Hepatocyte (in vitro differentiated cells): ENCODE results near the gene LRRC27. TPM values are rescaled to one million over a fixed set of nuclear protein-coding genes. Genes with fewer than 3 reads are reported as not detected.

Experiments
- DNase-seq: peaks from one replicate; pipeline ENCODE4 v3.0.0-alpha.2; 2016; ENCODE audit warnings: low spot score
- H2AFZ ChIP-seq: fragments of 200-600 bp; sonication (generic); 2 replicates; pipeline ENCODE4 v1.6.0; 2016; ENCODE audit warnings: antibody characterized with exemption, mild to moderate bottlenecking
- H3K27ac ChIP-seq: fragments of 200-600 bp; sonication (generic); 2 replicates; pipeline ENCODE4 v1.5.1; 2016; ENCODE audit warnings: mild to moderate bottlenecking
- H3K27me3 ChIP-seq: fragments of 200-600 bp; sonication (generic); 2 replicates; pipeline ENCODE4 v1.6.1; 2016
- H3K36me3 ChIP-seq: fragments of 200-600 bp; sonication (generic); replicated peaks from 2 replicates; pipeline ENCODE4 v1.5.1; 2016; ENCODE audit warnings: low read depth; ENCODE audit not compliant: insufficient read depth
- H3K4me1 ChIP-seq: fragments of 200-600 bp; sonication (generic); 2 replicates; pipeline ENCODE4 v1.5.1; 2016; ENCODE audit warnings: mild to moderate bottlenecking, moderate library complexity; ENCODE audit not compliant: insufficient read depth
- H3K4me2 ChIP-seq: fragments of 200-600 bp; sonication (generic); 2 replicates; pipeline ENCODE4 v1.6.0; 2016
- H3K4me3 ChIP-seq: fragments of 200-600 bp; sonication (generic); 2 replicates; pipeline ENCODE4 v1.5.1; 2016; ENCODE audit warnings: mild to moderate bottlenecking
- H3K79me2 ChIP-seq: fragments of 200-600 bp; sonication (generic); 2 replicates; pipeline ENCODE4 v1.6.0; 2017; ENCODE audit warnings: mild to moderate bottlenecking
- H3K9me2 ChIP-seq: fragments of 200-600 bp; sonication (generic); replicated peaks from 2 replicates; pipeline ENCODE4 v1.6.0; 2017; ENCODE audit warnings: mild to moderate bottlenecking; ENCODE audit not compliant: insufficient read depth
- H3K9me3 ChIP-seq: fragments of 200-600 bp; sonication (generic); 2 replicates; pipeline ENCODE4 v1.5.1; 2016; ENCODE audit warnings: low read depth, mild to moderate bottlenecking
- H4K20me1 ChIP-seq: fragments of 200-600 bp; sonication (generic); 2 replicates; pipeline ENCODE4 v1.6.0; 2016; ENCODE audit warnings: mild to moderate bottlenecking; ENCODE audit not compliant: insufficient read depth, poor library complexity, severe bottlenecking
- EZH2 ChIP-seq: fragments of 200-600 bp; sonication (generic); IDR thresholded peaks from 2 replicates; pipeline ENCODE4 v1.6.1; 2016; ENCODE audit warnings: antibody characterized with exemption, mild to moderate bottlenecking, borderline replicate concordance
- EZH2phosphoT487 ChIP-seq: fragments of 200-600 bp; sonication (generic); IDR thresholded peaks from one replicate; pipeline ENCODE4 v1.6.1; 2018; ENCODE audit warnings: antibody characterized with exemption, mild to moderate bottlenecking, low read depth, moderate library complexity; ENCODE audit not compliant: unreplicated experiment, severe bottlenecking
- WGBS: methylation state at CpG from one replicate; pipeline ENCODE4 v1.1.6; 2016; ENCODE audit warnings: low lambda C conversion rate; ENCODE audit errors: missing lambda C conversion rate; 5-methylcytosine and 5-hydroxymethylcytosine counted together
- polyA plus RNA-seq: library from polyadenylated mRNA; unstranded; fragments of >200 nt; fragmentation: Nextera tagmentation; extraction: Ambion mirVana; gene quantifications from 2 replicates; pipeline ENCODE4 v1.2.1, GENCODE V29; 2016
- total RNA-seq: library from RNA; depleted of rRNA; stranded (reverse); fragments of >200 nt; gene quantifications from 2 replicates; pipeline ENCODE4 v1.2.3, GENCODE V29; 2014
- TF ChIP-seq, protein P1 (sequence below): fragments of 200-600 bp; sonication (generic); IDR thresholded peaks from 2 replicates; pipeline ENCODE4 v1.5.1; 2016; ENCODE audit warnings: antibody characterized with exemption, mild to moderate bottlenecking; ENCODE audit not compliant: poor library complexity

Gene LRRC27
- total and polyA plus RNA-seq, 2 experiments from 2014 or later: 7.5 to 8.3 TPM

DNA sequence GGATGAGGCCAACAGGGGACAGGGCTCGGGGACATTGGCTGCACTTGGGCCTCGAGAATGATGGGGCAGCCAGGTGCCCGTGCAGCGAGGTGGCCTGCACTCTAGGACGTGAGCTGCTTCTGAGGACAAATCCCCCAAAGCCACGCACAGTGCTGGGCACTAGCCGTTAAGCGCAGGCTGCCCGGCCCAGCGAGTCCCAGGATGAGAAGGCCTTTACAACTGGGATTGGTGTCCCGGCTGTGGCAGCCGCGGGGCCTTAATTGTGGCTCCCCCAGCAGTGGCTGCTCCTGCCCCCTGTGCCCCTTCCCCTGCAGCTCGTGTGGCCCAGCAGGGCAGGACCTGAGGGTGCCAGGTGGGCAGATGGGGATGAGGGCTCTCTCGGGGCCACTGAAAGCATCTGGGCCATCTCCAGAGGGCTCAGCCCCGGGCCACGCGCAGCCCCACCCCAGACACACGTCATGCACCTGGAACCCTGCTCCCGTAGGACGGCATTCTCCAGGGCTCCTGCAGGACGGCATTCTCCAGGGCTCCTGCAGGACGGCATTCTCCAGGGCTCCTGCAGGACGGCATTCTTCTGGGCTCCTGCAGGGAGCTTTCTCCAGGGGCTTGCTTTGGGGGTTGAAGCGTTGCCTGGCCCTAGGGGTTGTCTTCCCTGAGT, 71.6 kb downstream of the LRRC27 start:
- 79% methylated on average over 19 of the region's 25 CpGs for WGBS
- no peaks in the 10 kb centered on the region for H3K9me2 ChIP-seq
- H4K20me1 ChIP-seq: peaks cover 10% of the 10 kb centered on the region
- H3K4me1 ChIP-seq: peaks cover 41% of the 10 kb centered on the region
- no peak overlapping the region for H3K4me2 ChIP-seq
- no peaks in the 10 kb centered on the region for H3K27me3 ChIP-seq
- H3K36me3 ChIP-seq: no peaks in the 10 kb centered on the region
- H3K79me2 ChIP-seq: peaks cover 86% of the 10 kb centered on the region
- no peaks in the 10 kb centered on the region for H3K9me3 ChIP-seq
- no peak overlapping the region for H2AFZ ChIP-seq
- TF ChIP-seq EZH2phosphoT487 (no peak), EZH2 (no peak)
- TF ChIP-seq, protein P1, sequence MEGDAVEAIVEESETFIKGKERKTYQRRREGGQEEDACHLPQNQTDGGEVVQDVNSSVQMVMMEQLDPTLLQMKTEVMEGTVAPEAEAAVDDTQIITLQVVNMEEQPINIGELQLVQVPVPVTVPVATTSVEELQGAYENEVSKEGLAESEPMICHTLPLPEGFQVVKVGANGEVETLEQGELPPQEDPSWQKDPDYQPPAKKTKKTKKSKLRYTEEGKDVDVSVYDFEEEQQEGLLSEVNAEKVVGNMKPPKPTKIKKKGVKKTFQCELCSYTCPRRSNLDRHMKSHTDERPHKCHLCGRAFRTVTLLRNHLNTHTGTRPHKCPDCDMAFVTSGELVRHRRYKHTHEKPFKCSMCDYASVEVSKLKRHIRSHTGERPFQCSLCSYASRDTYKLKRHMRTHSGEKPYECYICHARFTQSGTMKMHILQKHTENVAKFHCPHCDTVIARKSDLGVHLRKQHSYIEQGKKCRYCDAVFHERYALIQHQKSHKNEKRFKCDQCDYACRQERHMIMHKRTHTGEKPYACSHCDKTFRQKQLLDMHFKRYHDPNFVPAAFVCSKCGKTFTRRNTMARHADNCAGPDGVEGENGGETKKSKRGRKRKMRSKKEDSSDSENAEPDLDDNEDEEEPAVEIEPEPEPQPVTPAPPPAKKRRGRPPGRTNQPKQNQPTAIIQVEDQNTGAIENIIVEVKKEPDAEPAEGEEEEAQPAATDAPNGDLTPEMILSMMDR: no peak
- H3K27ac ChIP-seq: peak overlapping the region; percentile 9
- DNase-seq: no peak
- H3K4me3 ChIP-seq: no peak overlapping the region

DNA sequence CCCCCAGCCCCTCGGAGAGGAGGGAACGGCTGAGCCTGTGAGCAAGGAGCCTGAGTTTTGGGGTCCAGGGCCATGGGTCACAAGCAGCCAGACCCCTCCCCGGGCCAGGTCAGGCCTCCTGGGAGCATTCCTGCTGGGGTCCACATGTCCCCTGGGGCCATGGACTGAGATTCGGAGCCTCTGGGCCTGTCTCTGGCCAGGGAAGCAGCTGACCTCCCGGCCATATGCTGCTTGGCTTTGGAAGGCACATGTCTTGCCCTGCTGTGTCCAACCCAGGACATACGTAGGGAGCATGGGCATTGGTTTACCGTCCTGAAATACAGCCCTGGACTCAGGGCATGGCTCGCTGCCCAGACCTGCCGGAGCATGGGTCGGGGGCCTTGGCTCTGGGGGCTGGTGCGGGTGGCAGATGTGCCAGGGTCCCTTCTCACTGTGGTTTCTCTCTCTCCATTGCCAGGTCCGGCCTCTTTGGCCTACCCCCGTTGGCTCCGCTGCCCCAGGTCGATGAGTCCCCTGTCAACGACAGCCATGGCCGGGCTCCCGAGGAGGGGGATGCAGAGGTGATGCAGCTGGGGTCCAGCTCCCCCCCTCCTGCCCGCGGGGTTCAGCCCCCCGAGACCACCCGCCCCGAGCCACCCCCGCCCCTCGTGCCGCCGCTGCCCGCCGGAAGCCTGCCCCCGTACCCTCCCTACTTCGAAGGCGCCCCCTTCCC, 72.3 kb downstream of the LRRC27 start:
- Histone ChIP-seq H3K27me3 (no peaks in the 10 kb centered on the region), H4K20me1 (peaks cover 10% of the 10 kb centered on the region), H3K4me2 (no peak overlapping the region), H3K79me2 (peaks cover 86% of the 10 kb centered on the region), H3K27ac (no peak overlapping the region), H3K9me3 (no peaks in the 10 kb centered on the region), H3K36me3 (no peaks in the 10 kb centered on the region), H3K4me1 (peaks cover 42% of the 10 kb centered on the region), H3K9me2 (no peaks in the 10 kb centered on the region), H2AFZ (no peak overlapping the region), H3K4me3 (no peak overlapping the region)
- TF ChIP-seq EZH2 (no peak), EZH2phosphoT487 (no peak)
- TF ChIP-seq, protein P1: no peak
- WGBS: 96% methylated on average over 16 of the region's 32 CpGs
- DNase-seq: no peak

DNA sequence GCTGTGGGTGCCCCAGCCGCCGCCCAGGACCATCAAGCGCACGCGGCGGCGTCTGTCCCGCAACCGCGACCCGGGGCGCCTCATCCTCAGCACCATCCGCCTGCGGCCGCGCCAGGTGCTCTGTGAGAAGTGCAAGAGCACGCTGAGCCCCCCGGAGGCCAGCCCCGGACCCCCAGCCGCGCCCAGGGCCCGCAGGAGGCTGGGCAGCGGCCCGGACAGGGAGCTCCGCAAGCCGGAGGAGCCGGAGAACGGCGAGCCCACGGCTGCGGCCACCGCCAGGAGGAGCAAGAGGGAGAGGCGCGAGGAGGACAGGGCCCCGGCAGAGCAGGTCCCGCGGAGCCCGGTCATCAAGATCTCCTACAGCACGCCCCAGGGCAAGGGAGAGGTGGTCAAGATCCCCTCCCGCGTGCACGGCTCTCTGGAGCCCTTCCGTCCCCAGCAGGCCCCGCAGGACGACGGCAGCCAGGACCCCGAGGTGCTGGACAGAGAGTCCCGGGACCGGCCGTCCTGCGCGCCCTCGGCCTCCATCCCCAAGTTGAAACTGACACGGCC, 73.0 kb downstream of the LRRC27 start:
- H3K36me3 ChIP-seq: no peaks in the 10 kb centered on the region
- no peaks in the 10 kb centered on the region for H3K27me3 ChIP-seq
- H3K79me2 ChIP-seq: peaks cover 86% of the 10 kb centered on the region
- no peaks in the 10 kb centered on the region for H3K9me2 ChIP-seq
- WGBS: 94% methylated on average over 31 of the region's 54 CpGs
- DNase-seq: no peak
- H3K4me2 ChIP-seq: no peak overlapping the region
- no peak overlapping the region for H3K4me3 ChIP-seq
- H3K27ac ChIP-seq: no peak overlapping the region
- H3K9me3 ChIP-seq: no peaks in the 10 kb centered on the region
- peaks cover 39% of the 10 kb centered on the region for H3K4me1 ChIP-seq
- H2AFZ ChIP-seq: no peak overlapping the region
- TF ChIP-seq EZH2phosphoT487 (no peak), EZH2 (no peak)
- TF ChIP-seq, protein P1: no peak
- H4K20me1 ChIP-seq: peaks cover 6% of the 10 kb centered on the region
